ENCODE data around the gene ENO4. TPM values are rescaled to one million over a fixed set of nuclear protein-coding genes. Genes with fewer than 3 reads are reported as not detected.

Gene ENO4
- total and polyA plus RNA-seq, 10 of the 15 experiments (the other 5 are each of a cell fraction or from before 2014, with no cell fraction given) = 0.12 to 0.37 (median 0.18) TPM; not detected in 7

DNA sequence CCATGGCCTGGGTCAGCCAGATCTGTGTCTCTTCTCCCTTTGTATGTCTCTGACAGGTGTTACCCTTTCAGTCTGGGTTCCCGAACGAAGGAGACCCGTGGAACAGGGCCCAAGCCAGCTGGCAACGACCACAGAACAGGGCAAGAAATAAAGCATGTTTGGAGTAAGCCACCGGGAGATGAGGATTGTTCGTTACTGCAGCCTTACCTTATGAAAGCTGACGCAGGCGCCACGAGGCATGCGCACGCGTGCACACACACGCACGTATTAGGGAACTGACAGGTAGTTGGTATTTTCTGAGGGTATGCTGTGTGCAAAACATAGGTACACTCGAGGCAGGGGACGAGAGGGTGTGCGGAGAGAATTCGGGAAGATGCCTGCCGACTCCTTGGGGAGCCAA lies 46.4 kb upstream of the ENO4 start:
- TF ChIP-seq NFYA (IDR thresholded peaks at IDR 0.05; ENCODE audit: borderline replicate concordance, low read depth, low read length) (no peak), YBX1 (IDR thresholded peaks at IDR 0.05) (no peak), POU2F2 (IDR thresholded peaks at IDR 0.05; ENCODE audit: borderline replicate concordance, low read depth, low read length) (no peak), CBX5 (IDR thresholded peaks at IDR 0.05; ENCODE audit: low read depth) (no peak), ZNF274 (IDR thresholded peaks at IDR 0.05; ENCODE audit: insufficient read depth, insufficient read length) (no peak), NR2F1 (conservative IDR thresholded peaks at IDR 0.05) (no peak), STAT1 (conservative IDR thresholded peaks at IDR 0.05) (no peak), SMARCA5 (IDR thresholded peaks at IDR 0.05) (no peak), POLR2A (IDR thresholded peaks at IDR 0.05; ENCODE audit: low read depth, low read length) (no peak), MYC (IDR thresholded peaks at IDR 0.05; ENCODE audit: insufficient read depth, insufficient read length, insufficient replicate concordance, low read length, severe bottlenecking) (no peak), RFX5 (IDR thresholded peaks at IDR 0.05; ENCODE audit: low read depth, low read length) (no peak), JUNB (IDR thresholded peaks at IDR 0.05) (no peak), GATAD2B (conservative IDR thresholded peaks at IDR 0.05; ENCODE audit: low read depth) (no peak), NR2C2 (IDR thresholded peaks at IDR 0.05; ENCODE audit: borderline replicate concordance, control insufficient read depth, insufficient read length, low read depth) (no peak)
- TF ChIP-seq, protein P1, sequence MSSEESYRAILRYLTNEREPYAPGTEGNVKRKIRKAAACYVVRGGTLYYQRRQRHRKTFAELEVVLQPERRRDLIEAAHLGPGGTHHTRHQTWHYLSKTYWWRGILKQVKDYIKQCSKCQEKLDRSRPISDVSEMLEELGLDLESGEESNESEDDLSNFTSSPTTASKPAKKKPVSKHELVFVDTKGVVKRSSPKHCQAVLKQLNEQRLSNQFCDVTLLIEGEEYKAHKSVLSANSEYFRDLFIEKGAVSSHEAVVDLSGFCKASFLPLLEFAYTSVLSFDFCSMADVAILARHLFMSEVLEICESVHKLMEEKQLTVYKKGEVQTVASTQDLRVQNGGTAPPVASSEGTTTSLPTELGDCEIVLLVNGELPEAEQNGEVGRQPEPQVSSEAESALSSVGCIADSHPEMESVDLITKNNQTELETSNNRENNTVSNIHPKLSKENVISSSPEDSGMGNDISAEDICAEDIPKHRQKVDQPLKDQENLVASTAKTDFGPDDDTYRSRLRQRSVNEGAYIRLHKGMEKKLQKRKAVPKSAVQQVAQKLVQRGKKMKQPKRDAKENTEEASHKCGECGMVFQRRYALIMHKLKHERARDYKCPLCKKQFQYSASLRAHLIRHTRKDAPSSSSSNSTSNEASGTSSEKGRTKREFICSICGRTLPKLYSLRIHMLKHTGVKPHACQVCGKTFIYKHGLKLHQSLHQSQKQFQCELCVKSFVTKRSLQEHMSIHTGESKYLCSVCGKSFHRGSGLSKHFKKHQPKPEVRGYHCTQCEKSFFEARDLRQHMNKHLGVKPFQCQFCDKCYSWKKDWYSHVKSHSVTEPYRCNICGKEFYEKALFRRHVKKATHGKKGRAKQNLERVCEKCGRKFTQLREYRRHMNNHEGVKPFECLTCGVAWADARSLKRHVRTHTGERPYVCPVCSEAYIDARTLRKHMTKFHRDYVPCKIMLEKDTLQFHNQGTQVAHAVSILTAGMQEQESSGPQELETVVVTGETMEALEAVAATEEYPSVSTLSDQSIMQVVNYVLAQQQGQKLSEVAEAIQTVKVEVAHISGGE (CRISPR knock-in tag; IDR thresholded peaks at IDR 0.05) = no peak
- TF ChIP-seq, protein P2, sequence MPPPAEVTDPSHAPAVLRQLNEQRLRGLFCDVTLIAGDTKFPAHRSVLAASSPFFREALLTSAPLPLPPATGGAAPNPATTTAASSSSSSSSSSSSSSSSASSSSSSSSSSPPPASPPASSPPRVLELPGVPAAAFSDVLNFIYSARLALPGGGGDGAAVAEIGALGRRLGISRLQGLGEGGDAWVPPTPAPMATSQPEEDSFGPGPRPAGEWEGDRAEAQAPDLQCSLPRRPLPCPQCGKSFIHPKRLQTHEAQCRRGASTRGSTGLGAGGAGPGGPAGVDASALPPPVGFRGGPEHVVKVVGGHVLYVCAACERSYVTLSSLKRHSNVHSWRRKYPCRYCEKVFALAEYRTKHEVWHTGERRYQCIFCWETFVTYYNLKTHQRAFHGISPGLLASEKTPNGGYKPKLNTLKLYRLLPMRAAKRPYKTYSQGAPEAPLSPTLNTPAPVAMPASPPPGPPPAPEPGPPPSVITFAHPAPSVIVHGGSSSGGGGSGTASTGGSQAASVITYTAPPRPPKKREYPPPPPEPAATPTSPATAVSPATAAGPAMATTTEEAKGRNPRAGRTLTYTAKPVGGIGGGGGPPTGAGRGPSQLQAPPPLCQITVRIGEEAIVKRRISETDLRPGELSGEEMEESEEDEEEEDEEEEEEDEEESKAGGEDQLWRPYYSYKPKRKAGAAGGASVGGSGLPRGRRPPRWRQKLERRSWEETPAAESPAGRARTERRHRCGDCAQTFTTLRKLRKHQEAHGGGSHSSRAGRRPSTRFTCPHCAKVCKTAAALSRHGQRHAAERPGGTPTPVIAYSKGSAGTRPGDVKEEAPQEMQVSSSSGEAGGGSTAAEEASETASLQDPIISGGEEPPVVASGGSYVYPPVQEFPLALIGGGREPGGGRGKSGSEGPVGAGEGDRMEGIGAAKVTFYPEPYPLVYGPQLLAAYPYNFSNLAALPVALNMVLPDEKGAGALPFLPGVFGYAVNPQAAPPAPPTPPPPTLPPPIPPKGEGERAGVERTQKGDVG (CRISPR knock-in tag; IDR thresholded peaks at IDR 0.05) = no peak
- TF ChIP-seq, protein P3, sequence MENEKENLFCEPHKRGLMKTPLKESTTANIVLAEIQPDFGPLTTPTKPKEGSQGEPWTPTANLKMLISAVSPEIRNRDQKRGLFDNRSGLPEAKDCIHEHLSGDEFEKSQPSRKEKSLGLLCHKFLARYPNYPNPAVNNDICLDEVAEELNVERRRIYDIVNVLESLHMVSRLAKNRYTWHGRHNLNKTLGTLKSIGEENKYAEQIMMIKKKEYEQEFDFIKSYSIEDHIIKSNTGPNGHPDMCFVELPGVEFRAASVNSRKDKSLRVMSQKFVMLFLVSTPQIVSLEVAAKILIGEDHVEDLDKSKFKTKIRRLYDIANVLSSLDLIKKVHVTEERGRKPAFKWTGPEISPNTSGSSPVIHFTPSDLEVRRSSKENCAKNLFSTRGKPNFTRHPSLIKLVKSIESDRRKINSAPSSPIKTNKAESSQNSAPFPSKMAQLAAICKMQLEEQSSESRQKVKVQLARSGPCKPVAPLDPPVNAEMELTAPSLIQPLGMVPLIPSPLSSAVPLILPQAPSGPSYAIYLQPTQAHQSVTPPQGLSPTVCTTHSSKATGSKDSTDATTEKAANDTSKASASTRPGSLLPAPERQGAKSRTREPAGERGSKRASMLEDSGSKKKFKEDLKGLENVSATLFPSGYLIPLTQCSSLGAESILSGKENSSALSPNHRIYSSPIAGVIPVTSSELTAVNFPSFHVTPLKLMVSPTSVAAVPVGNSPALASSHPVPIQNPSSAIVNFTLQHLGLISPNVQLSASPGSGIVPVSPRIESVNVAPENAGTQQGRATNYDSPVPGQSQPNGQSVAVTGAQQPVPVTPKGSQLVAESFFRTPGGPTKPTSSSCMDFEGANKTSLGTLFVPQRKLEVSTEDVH (IDR thresholded peaks at IDR 0.05; ENCODE audit: low read depth, partially characterized antibody) = no peak
- 63% methylated on average over 19 of the region's 19 CpGs for WGBS (ENCODE audit: insufficient coverage, insufficient replicate concordance, low lambda C conversion rate, missing lambda C conversion rate)
- no peaks in the 10 kb centered on the region for H3K9me3 ChIP-seq (replicated peaks; ENCODE audit: control insufficient read depth, insufficient read depth, low read length)
- ChIA-PET SMC1A (ENCODE audit: uncharacterized antibody, unreplicated experiment) (no interaction called here), POLR2A (no interaction called here), RAD21 (ENCODE audit: unreplicated experiment) (interaction anchor here (1.2 kb wide), 1 partner anchor 372 kb away, joined by 6 read pairs; no protein-coding TSS in a partner anchor), CTCF (interaction anchor here (0.5 to 1.4 kb wide), 4 partner anchors 15 to 624 kb away, joined by 3 to 6 read pairs (median 4); no protein-coding TSS in a partner anchor)
- H3K4me2 ChIP-seq (ENCODE audit: control insufficient read depth, insufficient read depth) = no peak overlapping the region
- no peaks in the 10 kb centered on the region for H3K4me1 ChIP-seq (ENCODE audit: control insufficient read depth, insufficient read depth, low read length)
- no peaks in the 10 kb centered on the region for H3K36me3 ChIP-seq (ENCODE audit: control insufficient read depth in 2 of 2, insufficient read depth in 2 of 2, low read length in 1 of 2)
- no peak for ATAC-seq
- H3K27me3 ChIP-seq (replicated peaks in 1 of 2; ENCODE audit: control insufficient read depth in 2 of 2, insufficient read depth in 2 of 2, low read length in 1 of 2) = no peaks in the 10 kb centered on the region; a peak in 2 of 4 replicates
- H3K79me2 ChIP-seq (ENCODE audit: control insufficient read depth, insufficient read depth, low read length) = no peaks in the 10 kb centered on the region
- no TSS peak for BruUV-seq (replicated peaks)
- H3K9ac ChIP-seq (ENCODE audit: control insufficient read depth, insufficient read depth, low read length) = no peak overlapping the region
- H2AFZ ChIP-seq (ENCODE audit: control insufficient read depth, low read depth, low read length) = no peak overlapping the region
- in situ Hi-C loops (cut with MboI) (no loop called here), intact Hi-C loops (cut with micrococcal nuclease; ENCODE audit: unreplicated experiment) (no loop called here)
- no peaks in the 10 kb centered on the region for H4K20me1 ChIP-seq (ENCODE audit: control insufficient read depth, insufficient read depth)
- no peak overlapping the region for H3K4me3 ChIP-seq
- H3K27ac ChIP-seq (ENCODE audit: control insufficient read depth, insufficient read depth) = no peak overlapping the region
- no peak for DNase-seq (ENCODE audit: low read depth, low spot score)
- no peak for FAIRE-seq
